Measurements from ENCODE around the gene ACTN3. TPM values are rescaled to one million over a fixed set of nuclear protein-coding genes. Genes with fewer than 3 reads are reported as not detected.

The ACTN3 gene
- total RNA-seq, 1 experiment from 2014 or later, result 18.5 TPM

DNA sequence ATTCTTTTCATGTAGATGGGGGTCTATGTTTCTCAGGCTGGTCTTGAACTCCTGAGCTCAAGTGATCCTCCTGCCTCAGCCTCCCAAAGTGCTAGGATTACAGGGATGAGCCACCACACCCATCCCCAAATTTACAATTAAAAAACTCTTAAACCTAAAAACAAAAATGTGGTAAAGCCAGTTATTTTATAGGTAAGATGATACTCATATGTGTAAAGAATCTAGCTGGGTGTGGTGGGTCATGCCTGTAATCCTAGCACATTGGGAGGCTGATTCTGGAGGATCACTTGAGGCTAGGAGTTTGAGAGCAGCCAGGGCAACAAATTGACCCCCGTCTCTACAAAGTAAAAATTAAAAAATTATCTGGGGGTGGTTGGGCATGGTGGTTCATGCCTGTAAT lies 65.8 kb downstream of the ACTN3 start (continued):
- TF ChIP-seq, protein P1, sequence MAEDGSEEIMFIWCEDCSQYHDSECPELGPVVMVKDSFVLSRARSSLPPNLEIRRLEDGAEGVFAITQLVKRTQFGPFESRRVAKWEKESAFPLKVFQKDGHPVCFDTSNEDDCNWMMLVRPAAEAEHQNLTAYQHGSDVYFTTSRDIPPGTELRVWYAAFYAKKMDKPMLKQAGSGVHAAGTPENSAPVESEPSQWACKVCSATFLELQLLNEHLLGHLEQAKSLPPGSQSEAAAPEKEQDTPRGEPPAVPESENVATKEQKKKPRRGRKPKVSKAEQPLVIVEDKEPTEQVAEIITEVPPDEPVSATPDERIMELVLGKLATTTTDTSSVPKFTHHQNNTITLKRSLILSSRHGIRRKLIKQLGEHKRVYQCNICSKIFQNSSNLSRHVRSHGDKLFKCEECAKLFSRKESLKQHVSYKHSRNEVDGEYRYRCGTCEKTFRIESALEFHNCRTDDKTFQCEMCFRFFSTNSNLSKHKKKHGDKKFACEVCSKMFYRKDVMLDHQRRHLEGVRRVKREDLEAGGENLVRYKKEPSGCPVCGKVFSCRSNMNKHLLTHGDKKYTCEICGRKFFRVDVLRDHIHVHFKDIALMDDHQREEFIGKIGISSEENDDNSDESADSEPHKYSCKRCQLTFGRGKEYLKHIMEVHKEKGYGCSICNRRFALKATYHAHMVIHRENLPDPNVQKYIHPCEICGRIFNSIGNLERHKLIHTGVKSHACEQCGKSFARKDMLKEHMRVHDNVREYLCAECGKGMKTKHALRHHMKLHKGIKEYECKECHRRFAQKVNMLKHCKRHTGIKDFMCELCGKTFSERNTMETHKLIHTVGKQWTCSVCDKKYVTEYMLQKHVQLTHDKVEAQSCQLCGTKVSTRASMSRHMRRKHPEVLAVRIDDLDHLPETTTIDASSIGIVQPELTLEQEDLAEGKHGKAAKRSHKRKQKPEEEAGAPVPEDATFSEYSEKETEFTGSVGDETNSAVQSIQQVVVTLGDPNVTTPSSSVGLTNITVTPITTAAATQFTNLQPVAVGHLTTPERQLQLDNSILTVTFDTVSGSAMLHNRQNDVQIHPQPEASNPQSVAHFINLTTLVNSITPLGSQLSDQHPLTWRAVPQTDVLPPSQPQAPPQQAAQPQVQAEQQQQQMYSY (CRISPR knock-in tag; IDR thresholded peaks at IDR 0.05), result no peak
- TF ChIP-seq PRRX2 (CRISPR knock-in tag; IDR thresholded peaks at IDR 0.05), result no peak
- no peak for TF ChIP-seq GRHL2 (CRISPR knock-in tag; IDR thresholded peaks at IDR 0.05; ENCODE audit: insufficient replicate concordance, severe bottlenecking)
- TF ChIP-seq, protein P2, sequence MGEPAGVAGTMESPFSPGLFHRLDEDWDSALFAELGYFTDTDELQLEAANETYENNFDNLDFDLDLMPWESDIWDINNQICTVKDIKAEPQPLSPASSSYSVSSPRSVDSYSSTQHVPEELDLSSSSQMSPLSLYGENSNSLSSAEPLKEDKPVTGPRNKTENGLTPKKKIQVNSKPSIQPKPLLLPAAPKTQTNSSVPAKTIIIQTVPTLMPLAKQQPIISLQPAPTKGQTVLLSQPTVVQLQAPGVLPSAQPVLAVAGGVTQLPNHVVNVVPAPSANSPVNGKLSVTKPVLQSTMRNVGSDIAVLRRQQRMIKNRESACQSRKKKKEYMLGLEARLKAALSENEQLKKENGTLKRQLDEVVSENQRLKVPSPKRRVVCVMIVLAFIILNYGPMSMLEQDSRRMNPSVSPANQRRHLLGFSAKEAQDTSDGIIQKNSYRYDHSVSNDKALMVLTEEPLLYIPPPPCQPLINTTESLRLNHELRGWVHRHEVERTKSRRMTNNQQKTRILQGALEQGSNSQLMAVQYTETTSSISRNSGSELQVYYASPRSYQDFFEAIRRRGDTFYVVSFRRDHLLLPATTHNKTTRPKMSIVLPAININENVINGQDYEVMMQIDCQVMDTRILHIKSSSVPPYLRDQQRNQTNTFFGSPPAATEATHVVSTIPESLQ (CRISPR knock-in tag; IDR thresholded peaks at IDR 0.05), result no peak

Other genes with a start within 250 kb of the ACTN3 start
- gene CD248, start 229.9 kb upstream of the ACTN3 start, total RNA-seq (2021), result 2.6 to 2.8 TPM (median 2.7 TPM) in 3 replicates
- 4.7 to 5.5 TPM (median 5.0 TPM) in 3 replicates for gene RIN1, start 210.5 kb upstream of the ACTN3 start, total RNA-seq (2021)
- gene BRMS1, start 201.8 kb upstream of the ACTN3 start, total RNA-seq (2021), result 37.0 to 44.5 TPM (median 40.8 TPM) in 3 replicates
- 34.1 to 37.0 TPM (median 36.3 TPM) in 3 replicates for gene B4GAT1, start 199.3 kb upstream of the ACTN3 start, total RNA-seq (2021)
- gene SLC29A2, start 175.1 kb upstream of the ACTN3 start, total RNA-seq (2021), result 30.2 to 36.6 TPM (median 35.3 TPM) in 3 replicates
- 0.27 to 0.79 TPM (median 0.44 TPM) in 3 replicates for gene NPAS4, start 125.9 kb upstream of the ACTN3 start, total RNA-seq (2021)
- gene MRPL11, start 108.1 kb upstream of the ACTN3 start, total RNA-seq (2021), result 131 to 137 TPM (median 135 TPM) in 3 replicates
- 6.7 to 7.8 TPM (median 6.8 TPM) in 3 replicates for gene PELI3, start 80.0 kb upstream of the ACTN3 start, total RNA-seq (2021)
- 77.0 to 86.7 TPM (median 83.4 TPM) in 3 replicates for gene DPP3, start 66.5 kb upstream of the ACTN3 start, total RNA-seq (2021)
- 22.9 to 26.8 TPM (median 24.1 TPM) in 3 replicates for gene BBS1, start 36.3 kb upstream of the ACTN3 start, total RNA-seq (2021)
- gene ZDHHC24, start 855 bp upstream of the ACTN3 start, total RNA-seq (2021), result 11.1 to 14.8 TPM (median 13.7 TPM) in 3 replicates
- gene CTSF, start 21.7 kb downstream of the ACTN3 start, total RNA-seq (2021), result 4.4 to 4.9 TPM (median 4.7 TPM) in 3 replicates
- gene CCDC87, start 46.2 kb downstream of the ACTN3 start, total RNA-seq (2021), result 0.71 to 0.85 TPM (median 0.80 TPM) in 3 replicates
- 35.9 to 47.3 TPM (median 41.7 TPM) in 3 replicates for gene CCS, start 46.3 kb downstream of the ACTN3 start, total RNA-seq (2021)
- gene RBM14, start 69.7 kb downstream of the ACTN3 start, total RNA-seq (2021), result 92.0 to 146 TPM (median 137 TPM) in 3 replicates
- gene RBM4, start 91.8 kb downstream of the ACTN3 start, total RNA-seq (2021), result 144 to 163 TPM (median 154 TPM) in 3 replicates
- 14.1 to 21.3 TPM (median 20.3 TPM) in 3 replicates for gene RBM4B, start 131.0 kb downstream of the ACTN3 start, total RNA-seq (2021)
- gene SPTBN2, start 182.3 kb downstream of the ACTN3 start, total RNA-seq (2021), result 34.9 to 40.7 TPM (median 38.9 TPM) in 3 replicates